H9 (cell line): ENCODE data around the gene GRID1. TPM values are rescaled to one million over a fixed set of nuclear protein-coding genes. Genes with fewer than 3 reads are reported as not detected.

Source experiments
- DNase-seq: peaks from one replicate; pipeline ENCODE4 v3.0.0-alpha.2; 2017
- H2AFZ ChIP-seq: one replicate; pipeline ENCODE4 v1.6.1; 2013; ENCODE audit warnings: mild to moderate bottlenecking, low read length, control low read depth, moderate library complexity
- H2AK5ac ChIP-seq: 2 replicates; pipeline ENCODE4 v1.6.1; 2013; ENCODE audit warnings: low read length, control low read depth, mixed read lengths; ENCODE audit not compliant: insufficient read length
- H2BK120ac ChIP-seq: one replicate; pipeline ENCODE4 v1.6.1; 2013; ENCODE audit warnings: low read depth, mild to moderate bottlenecking, low read length, control low read depth, inconsistent platforms; ENCODE audit not compliant: poor library complexity, severe bottlenecking
- H2BK12ac ChIP-seq: 2 replicates; pipeline ENCODE4 v1.6.1; 2013; ENCODE audit warnings: low read length, control low read depth, mixed read lengths, low read depth; ENCODE audit not compliant: insufficient read length
- H2BK15ac ChIP-seq: 2 replicates; pipeline ENCODE4 v1.6.1; 2013; ENCODE audit warnings: low read depth, low read length, control low read depth
- H2BK20ac ChIP-seq: one replicate; pipeline ENCODE4 v1.6.1; 2013; ENCODE audit warnings: low read depth, mild to moderate bottlenecking, low read length, control low read depth, inconsistent platforms; ENCODE audit not compliant: poor library complexity, severe bottlenecking
- H2BK5ac ChIP-seq: 2 replicates; pipeline ENCODE4 v1.6.1; 2013; ENCODE audit warnings: low read length, control low read depth, mixed read lengths; ENCODE audit not compliant: insufficient read length
- H3K14ac ChIP-seq: 2 replicates; pipeline ENCODE4 v1.6.1; 2013; ENCODE audit warnings: low read length, control low read depth; ENCODE audit not compliant: insufficient read depth
- H3K18ac ChIP-seq: 2 replicates; pipeline ENCODE4 v1.6.1; 2013; ENCODE audit warnings: low read depth, mild to moderate bottlenecking, mixed read lengths, low read length, control low read depth; ENCODE audit not compliant: insufficient read length
- H3K23ac ChIP-seq: 2 replicates; pipeline ENCODE4 v1.6.1; 2013; ENCODE audit warnings: low read length, control low read depth, mixed read lengths, low read depth; ENCODE audit not compliant: insufficient read length
- H3K23me2 ChIP-seq: 2 replicates; pipeline ENCODE4 v1.6.1; 2013; ENCODE audit warnings: low read depth, mild to moderate bottlenecking, mixed read lengths, low read length, control low read depth; ENCODE audit not compliant: insufficient read length, poor library complexity, severe bottlenecking
- H3K27ac ChIP-seq: 2 replicates; pipeline ENCODE4 v1.5.1; 2013; ENCODE audit warnings: low read length, control low read depth, mixed read lengths, low read depth; ENCODE audit not compliant: insufficient read length
- H3K27me3 ChIP-seq: 2 replicates; pipeline ENCODE4 v1.6.1; 2013; ENCODE audit warnings: low read length, control low read depth, inconsistent platforms; ENCODE audit not compliant: insufficient read depth
- H3K4ac ChIP-seq: 2 replicates; pipeline ENCODE4 v1.6.1; 2013; ENCODE audit warnings: low read depth, mild to moderate bottlenecking, control low read depth, inconsistent platforms, low read length, moderate library complexity
- H3K4me1 ChIP-seq: 2 replicates; pipeline ENCODE4 v1.6.1; 2013; ENCODE audit warnings: low read length, control low read depth, inconsistent platforms; ENCODE audit not compliant: insufficient read depth
- H3K4me2 ChIP-seq: 2 replicates; pipeline ENCODE4 v1.6.1; 2013; ENCODE audit warnings: low read length, control low read depth, mixed read lengths; ENCODE audit not compliant: insufficient read length, insufficient read depth
- H3K56ac ChIP-seq: 2 replicates; pipeline ENCODE4 v1.6.1; 2013; ENCODE audit warnings: low read depth, mild to moderate bottlenecking, mixed read lengths, low read length, control low read depth; ENCODE audit not compliant: insufficient read length
- H3K79me1 ChIP-seq: 2 replicates; pipeline ENCODE4 v1.6.1; 2013; ENCODE audit warnings: low read depth, mild to moderate bottlenecking, moderate library complexity, low read length, control low read depth, inconsistent platforms; ENCODE audit not compliant: insufficient read depth, poor library complexity, severe bottlenecking
- H3K79me2 ChIP-seq: 2 replicates; pipeline ENCODE4 v1.6.1; 2013; ENCODE audit warnings: low read length, control low read depth, inconsistent platforms; ENCODE audit not compliant: insufficient read depth
- H3K9ac ChIP-seq: 2 replicates; pipeline ENCODE4 v1.6.1; 2013; ENCODE audit warnings: low read length, control low read depth, mixed read lengths; ENCODE audit not compliant: insufficient read length; ENCODE audit errors: extremely low read depth
- H3K9me3 ChIP-seq: one replicate; pipeline ENCODE4 v1.6.1; 2013; ENCODE audit warnings: low read depth, low read length, inconsistent platforms; ENCODE audit not compliant: control insufficient read depth
- H3T11ph ChIP-seq: one replicate; pipeline ENCODE4 v1.6.1; 2013; ENCODE audit warnings: mild to moderate bottlenecking, low read length, control low read depth, inconsistent platforms
- H4K20me1 ChIP-seq: one replicate; pipeline ENCODE4 v1.6.1; 2013; ENCODE audit not compliant: control insufficient read depth, insufficient read length, insufficient read depth
- H4K5ac ChIP-seq: 2 replicates; pipeline ENCODE4 v1.6.1; 2013; ENCODE audit warnings: low read depth, mild to moderate bottlenecking, mixed read lengths, low read length, control low read depth; ENCODE audit not compliant: insufficient read length
- H4K8ac ChIP-seq: replicated peaks from 2 replicates; pipeline ENCODE4 v1.6.1; 2013; ENCODE audit warnings: low read length, control low read depth, mixed read lengths, low read depth; ENCODE audit not compliant: insufficient read length
- H4K91ac ChIP-seq: 2 replicates; pipeline ENCODE4 v1.6.1; 2013; ENCODE audit warnings: low read depth, mild to moderate bottlenecking, moderate library complexity, mixed read lengths, low read length, control low read depth; ENCODE audit not compliant: insufficient read length
- H3K27ac Mint-ChIP-seq, 3 experiments: 2 replicates in 2 of 3; 3 replicates in 1 of 3; pipeline ENCODE4 v1.8.0; 2020 to 2021; ENCODE audit warnings: mixed read lengths in 3 of 3, mild to moderate bottlenecking in 1 of 3, moderate library complexity in 1 of 3
- H3K27me3 Mint-ChIP-seq: 2 replicates; pipeline ENCODE4 v1.8.0; 2021; ENCODE audit warnings: low read depth, mild to moderate bottlenecking, moderate library complexity, mixed read lengths
- H3K36me3 Mint-ChIP-seq, 3 experiments: 2 replicates in 2 of 3; 3 replicates in 1 of 3; pipeline ENCODE4 v1.8.0; 2020 to 2021; ENCODE audit warnings: low read depth in 3 of 3, mixed read lengths in 3 of 3; ENCODE audit not compliant: insufficient read depth in 1 of 3
- H3K4me1 Mint-ChIP-seq, 2 experiments: 2 replicates each; pipeline ENCODE4 v1.8.0; 2020; ENCODE audit warnings: mixed read lengths in 2 of 2
- H3K4me3 Mint-ChIP-seq, 2 experiments: 2 replicates in 1 of 2; 3 replicates in 1 of 2; pipeline ENCODE4 v1.8.0; 2020 to 2021; ENCODE audit warnings: mild to moderate bottlenecking in 2 of 2, mixed read lengths in 2 of 2, moderate library complexity in 1 of 2
- H3K9me3 Mint-ChIP-seq, 2 experiments: 2 replicates in 1 of 2; 3 replicates in 1 of 2; pipeline ENCODE4 v1.8.0; 2020; ENCODE audit warnings: mild to moderate bottlenecking in 2 of 2, mixed read lengths in 2 of 2, moderate library complexity in 1 of 2
- CTCF ChIP-seq: fragments of 200-600 bp; sonication (generic); conservative IDR thresholded peaks from 3 replicates; pipeline ENCODE4 v1.8.0; 2021; ENCODE audit warnings: antibody characterized with exemption, mild to moderate bottlenecking
- WGBS: extraction: QIAGEN DNeasy Blood & Tissue Kit; methylation state at CpG from one replicate; pipeline ENCODE4 v1.1.7; 2013; ENCODE audit warnings: missing lambda C conversion rate, low lambda C conversion rate, mixed read lengths; ENCODE audit not compliant: insufficient read length; ENCODE audit errors: extremely low coverage; 5-methylcytosine and 5-hydroxymethylcytosine counted together
- total RNA-seq: library from RNA; stranded (reverse); gene quantifications from 2 replicates; pipeline ENCODE4 v1.2.1, GENCODE V29; 2021

Gene GRID1
- total RNA-seq, 1 experiment from 2014 or later = 0.35 TPM

GRCh38 chr10:86401588-86402282 is 35.1 kb upstream of the GRID1 start:
- Histone ChIP-seq H3K27ac (no peak overlapping the region), H3K23me2 (peaks cover 15% of the 10 kb centered on the region), H3K27me3 (peaks cover 19% of the 10 kb centered on the region; the same call in 1 of the 2 replicates), H3K4me1 (peaks cover 6% of the 10 kb centered on the region; the same call in 1 of the 2 replicates), H4K5ac (no peak overlapping the region), H2BK120ac (no peak overlapping the region), H4K91ac (no peak overlapping the region), H4K20me1 (no peaks in the 10 kb centered on the region), H3K9ac (no peak overlapping the region), H2BK20ac (no peak overlapping the region), H3K56ac (no peak overlapping the region), H3K23ac (no peak overlapping the region), H3K79me2 (no peaks in the 10 kb centered on the region), H2BK15ac (no peak overlapping the region), H4K8ac (no peak overlapping the region), H3T11ph (no peak overlapping the region), H3K4me2 (peak overlapping the region; percentile 39), H2AK5ac (no peak overlapping the region), H2BK12ac (no peak overlapping the region), H2AFZ (no peak overlapping the region), H3K9me3 (no peaks in the 10 kb centered on the region), H3K18ac (no peak overlapping the region), H2BK5ac (no peak overlapping the region), H3K4ac (no peak overlapping the region), H3K14ac (no peak overlapping the region), H3K79me1 (no peaks in the 10 kb centered on the region)
- Mint-ChIP-seq H3K4me1 (peaks cover 22 to 23% of the 10 kb centered on the region in 2 experiments), H3K4me3 (peak overlapping the region; percentile 75 to 78), H3K9me3 (peaks cover 0 to 6% of the 10 kb centered on the region in 2 experiments; a peak in 3 of 5 replicates), H3K27ac (no peak overlapping the region; a peak in 1 of 7 replicates), H3K27me3 (peaks cover 63% of the 10 kb centered on the region), H3K36me3 (peaks cover 0 to 4% (median 1%) of the 10 kb centered on the region in 3 experiments; a peak in 3 of 7 replicates)
- no peak for DNase-seq
- WGBS = no CpG with 5 or more reads among the region's 27 CpGs
- no peak for TF ChIP-seq CTCF
